ENCODE measurements around the gene COLGALT1.
"Not testable (repeated sequence)": the region's sequence is repeated elsewhere in the genome, so short reads cannot be mapped to it uniquely, and the experiment has no call there.

Gene COLGALT1

DNA sequence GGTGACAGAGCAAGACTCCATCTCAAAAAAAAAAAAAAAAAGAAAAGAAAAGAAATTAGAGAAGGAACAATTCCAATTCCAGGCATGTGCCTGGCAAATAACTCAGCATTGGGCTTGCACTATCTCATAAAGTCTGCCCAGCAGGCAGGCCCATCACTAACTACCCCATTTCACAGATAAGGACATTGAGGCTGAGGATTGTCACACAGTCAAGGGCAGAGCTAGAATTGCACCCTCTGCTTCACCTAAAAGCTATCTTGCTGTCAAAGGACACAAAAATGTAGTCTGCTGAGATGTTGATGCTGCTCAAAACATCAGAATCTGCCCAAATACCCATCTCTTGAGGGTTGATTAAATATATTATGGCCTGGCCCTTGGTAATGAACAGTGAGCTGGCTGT, 20.7 kb upstream of the COLGALT1 start:
- no peak for DNase-seq

DNA sequence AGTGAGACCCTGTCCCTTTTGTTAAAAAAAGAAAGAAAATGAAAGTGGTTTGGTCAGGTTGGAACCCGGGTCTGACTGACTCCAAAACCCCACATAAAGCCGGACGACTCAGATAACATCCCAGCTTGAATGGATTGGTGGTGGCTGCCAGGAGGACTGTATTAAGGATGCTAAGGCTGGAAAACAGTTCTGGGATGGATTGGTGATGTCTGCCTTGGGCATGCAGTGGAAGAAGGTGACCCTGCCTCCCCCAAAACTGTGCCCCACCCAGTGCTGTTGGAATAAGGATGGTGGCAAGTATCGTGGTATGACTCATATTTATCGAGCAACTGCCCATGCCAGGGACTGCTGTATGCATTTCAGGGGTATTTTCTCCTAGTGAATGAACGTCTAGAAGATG, 18.5 kb upstream of the COLGALT1 start:
- no peak for DNase-seq

DNA sequence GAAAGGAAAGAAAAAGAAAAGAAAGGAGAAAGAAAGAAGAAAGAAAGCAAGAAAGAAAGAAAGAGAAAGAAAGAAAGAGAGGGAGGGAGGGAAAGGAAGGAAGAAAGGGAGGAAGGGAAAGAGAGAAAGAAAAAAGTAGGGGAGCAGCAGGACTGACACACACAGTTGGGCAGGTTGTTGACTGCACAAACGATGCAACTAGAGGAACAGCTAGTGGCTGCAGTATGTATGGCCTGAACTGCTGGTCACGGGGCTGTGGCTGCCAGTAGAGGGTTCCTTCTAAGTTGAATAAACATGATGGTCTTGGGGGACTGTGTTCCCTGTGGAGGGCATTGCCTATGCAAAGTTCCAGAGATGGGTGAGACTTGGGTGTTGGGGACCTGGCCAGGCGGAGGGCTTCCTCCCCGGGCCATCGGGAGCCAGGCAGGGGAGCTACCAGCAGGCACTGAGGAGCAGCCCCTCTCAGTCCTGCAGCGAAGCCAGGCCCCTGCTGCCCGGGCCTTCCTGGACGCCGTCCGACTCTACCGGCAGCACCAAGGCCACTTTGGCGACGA, 16.7 kb upstream of the COLGALT1 start:
- DNase-seq, result no peak

- peak; percentile 97 for DNase-seq
These were observed 16.0 kb upstream of the COLGALT1 start for GRCh38 chr19:17539238-17540117.

GRCh38 chr19:17540174-17540573, 15.3 kb upstream of the COLGALT1 start:
- DNase-seq, result no peak

- DNase-seq, result no peak
These were observed 14.2 kb upstream of the COLGALT1 start for GRCh38 chr19:17541184-17541759.

GRCh38 chr19:17542042-17542441, 13.4 kb upstream of the COLGALT1 start:
- DNase-seq, result no peak

DNA sequence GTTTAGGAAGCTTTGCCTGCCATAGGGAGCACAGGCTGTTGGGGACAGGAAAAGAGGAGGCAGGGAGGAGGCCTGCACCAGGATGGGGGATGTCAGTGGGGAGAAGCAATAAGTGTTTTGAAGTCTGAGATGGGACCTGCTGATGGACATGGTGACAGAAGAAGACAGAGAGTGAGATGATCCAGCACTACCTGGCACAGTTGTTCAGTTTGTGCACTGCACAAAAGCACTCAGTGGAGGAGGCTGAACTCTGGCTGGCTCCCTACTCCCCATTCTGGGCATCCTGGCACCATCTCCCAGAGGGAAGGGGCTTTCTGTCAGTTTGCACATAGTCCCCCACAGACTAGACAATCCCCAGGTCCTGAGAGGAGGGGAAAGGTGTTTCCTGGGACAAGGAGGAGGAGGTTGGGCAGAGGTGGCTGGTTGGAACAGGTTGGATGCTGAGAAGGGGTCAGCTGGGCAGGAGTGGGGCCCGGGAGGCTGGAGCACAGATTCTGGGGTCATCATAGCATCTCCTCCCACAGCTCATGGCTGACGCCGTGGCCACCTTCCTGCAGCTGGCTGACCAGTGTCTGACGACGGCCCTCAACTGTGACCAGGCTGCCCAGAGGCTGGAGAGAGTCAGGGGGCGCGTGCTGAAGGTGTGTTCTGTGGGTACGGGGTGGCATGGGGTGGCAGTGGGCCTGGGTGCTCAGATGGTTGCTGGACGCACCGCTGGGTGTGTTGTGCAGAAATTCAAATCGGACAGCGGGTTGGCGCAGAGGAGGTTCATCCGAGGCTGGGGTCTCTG, 12.5 kb upstream of the COLGALT1 start:
- no peak for DNase-seq

DNA sequence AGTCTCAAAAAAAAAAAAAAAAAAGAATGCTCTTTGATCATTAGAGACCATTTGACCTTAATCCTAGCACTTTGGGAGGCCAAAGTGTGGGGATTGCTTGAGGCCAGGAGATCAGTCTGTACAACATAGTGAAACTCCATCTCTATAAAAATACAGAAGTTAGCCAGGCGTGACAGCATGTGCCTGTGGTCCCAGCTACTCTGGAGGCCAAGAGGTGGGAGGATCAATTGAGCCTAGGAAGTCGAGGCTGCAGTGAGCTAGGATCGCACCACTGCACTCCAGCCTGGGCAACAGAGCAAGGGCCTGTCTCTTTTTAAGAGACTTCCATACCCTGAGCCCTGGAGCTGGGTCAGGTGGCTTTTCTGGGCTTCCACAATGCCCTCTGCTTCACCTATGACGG, 11.5 kb upstream of the COLGALT1 start:
- no peak for DNase-seq

DNA sequence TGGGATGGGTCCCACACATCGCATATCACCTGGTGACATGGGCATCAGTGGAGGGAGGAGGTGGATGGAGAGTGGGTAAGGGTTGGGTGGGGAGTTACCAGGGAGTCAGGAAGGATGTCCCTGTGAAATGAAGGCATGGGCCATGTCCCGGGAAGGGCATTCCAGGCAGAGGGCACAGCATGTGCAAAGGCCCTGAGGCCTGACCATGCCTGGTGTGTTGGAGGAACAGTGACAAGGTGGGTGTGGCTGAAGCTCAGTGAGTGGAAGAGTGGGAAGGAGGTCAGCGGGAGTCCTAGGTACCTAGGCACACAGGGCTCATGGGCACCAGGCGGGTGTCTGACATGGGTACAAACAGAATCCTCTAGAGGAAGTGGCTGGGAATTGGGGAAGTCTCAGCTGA, 11.0 kb upstream of the COLGALT1 start:
- DNase-seq, result no peak

DNA sequence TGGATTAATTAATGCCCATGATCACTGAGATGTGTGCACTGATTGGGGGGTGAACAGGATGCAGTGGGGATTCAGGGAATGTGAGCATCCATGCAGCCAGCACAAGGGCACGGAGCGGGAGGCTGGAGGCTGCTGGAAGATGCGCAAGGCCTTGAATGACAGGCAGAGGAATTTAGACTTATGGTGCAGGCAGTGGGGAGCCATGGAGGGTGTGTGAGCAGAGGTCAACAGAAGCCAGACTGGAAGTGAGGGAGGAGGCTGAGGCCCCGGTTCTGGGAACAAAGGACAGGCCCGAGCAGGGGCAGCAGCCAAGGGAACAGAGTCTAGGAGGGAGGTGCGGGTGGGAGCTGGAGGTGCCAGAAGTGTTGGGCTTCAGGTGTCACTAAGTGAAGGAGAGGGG, 7.3 kb upstream of the COLGALT1 start:
- no peak for DNase-seq

DNA sequence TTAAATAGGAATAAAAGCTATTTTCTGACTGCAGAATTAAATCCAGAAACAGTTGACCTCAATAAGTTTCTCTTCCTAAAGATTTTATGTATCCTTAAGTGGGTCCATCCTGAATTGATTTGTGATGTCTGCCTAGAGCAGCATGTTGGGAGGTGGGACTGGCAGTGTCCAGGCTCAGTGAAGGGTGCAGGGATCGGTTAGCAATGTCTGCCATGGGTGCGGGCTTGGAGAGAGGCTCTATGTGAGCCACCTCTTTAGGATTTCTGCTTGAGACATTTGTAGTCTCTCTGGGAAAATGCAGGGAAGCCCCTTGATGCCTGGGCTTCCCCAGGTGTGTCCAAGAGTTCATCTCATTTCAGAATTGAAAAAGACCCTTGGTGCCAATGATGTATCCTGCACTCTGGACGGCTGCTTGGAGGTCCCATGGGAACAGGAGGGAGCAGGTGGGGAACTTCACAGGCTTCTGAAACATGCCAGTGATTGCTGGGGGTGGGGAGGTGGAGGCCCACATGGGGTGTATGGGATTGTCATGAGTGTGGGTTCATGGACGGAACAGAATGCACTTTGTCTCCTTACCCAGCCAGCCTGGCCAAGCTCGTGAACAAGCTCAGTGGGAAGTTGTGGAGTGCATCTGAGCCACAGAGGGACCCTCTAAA, 6.2 kb upstream of the COLGALT1 start:
- DNase-seq, result no peak

GRCh38 chr19:17550076-17550667, 5.3 kb upstream of the COLGALT1 start:
- no peak for DNase-seq

DNA sequence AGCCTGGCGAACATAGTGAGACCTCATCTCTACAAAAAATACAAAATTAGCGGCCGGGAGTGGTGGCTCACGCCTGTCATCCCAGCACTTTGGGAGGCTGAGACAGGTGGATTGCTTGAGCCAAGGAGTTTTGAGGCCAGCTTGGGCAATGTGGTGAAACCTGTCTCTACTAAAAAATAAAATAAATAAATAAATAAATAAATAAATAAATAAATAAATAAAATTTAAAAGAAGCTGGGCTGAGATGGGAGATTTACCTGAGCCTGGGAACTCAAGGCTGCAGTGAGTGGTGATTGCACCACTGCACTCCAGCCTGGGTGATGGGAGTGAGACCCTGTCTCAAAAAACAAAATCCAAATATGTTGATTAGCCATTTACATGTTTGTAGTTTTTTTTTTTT, 2.7 kb upstream of the COLGALT1 start:
- not testable (repeated sequence) for DNase-seq

DNA sequence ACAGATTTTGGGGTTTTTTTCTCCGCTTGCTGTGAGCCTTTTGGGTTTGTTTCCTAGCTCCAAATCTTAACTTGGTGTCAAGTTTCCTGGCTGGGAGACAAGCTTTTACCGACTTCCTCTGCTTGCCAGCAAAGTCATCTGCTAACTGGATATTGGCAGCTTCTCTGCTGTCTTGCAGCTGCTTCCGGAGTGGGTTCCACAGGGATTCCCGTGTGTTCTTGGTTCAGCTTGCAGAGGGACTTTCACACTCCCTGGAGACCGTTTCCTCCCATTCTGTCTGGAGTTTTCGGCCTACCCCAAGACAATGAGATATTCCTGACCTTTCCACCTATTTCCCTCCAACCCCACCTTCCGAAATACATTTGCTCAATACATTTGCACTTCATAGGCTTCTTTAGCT, 2.2 kb upstream of the COLGALT1 start:
- DNase-seq, result no peak

GRCh38 chr19:17554968-17555479, 425 bp upstream of the COLGALT1 start:
- DNase-seq, result no peak

GRCh38 chr19:17555929-17556813, 722 bp downstream of the COLGALT1 start:
- no peak for DNase-seq

- DNase-seq, result no peak
These were observed 1.5 kb downstream of the COLGALT1 start for GRCh38 chr19:17556995-17557394.

- no peak for DNase-seq
These were observed 2.0 kb downstream of the COLGALT1 start for GRCh38 chr19:17557466-17557865.

GRCh38 chr19:17560205-17560595, 4.8 kb downstream of the COLGALT1 start:
- DNase-seq, result no peak

- no peak for DNase-seq
These were observed 6.6 kb downstream of the COLGALT1 start for GRCh38 chr19:17562097-17562496.
